Measurements from ENCODE around the gene KNOP1.

KNOP1 gene

DNA sequence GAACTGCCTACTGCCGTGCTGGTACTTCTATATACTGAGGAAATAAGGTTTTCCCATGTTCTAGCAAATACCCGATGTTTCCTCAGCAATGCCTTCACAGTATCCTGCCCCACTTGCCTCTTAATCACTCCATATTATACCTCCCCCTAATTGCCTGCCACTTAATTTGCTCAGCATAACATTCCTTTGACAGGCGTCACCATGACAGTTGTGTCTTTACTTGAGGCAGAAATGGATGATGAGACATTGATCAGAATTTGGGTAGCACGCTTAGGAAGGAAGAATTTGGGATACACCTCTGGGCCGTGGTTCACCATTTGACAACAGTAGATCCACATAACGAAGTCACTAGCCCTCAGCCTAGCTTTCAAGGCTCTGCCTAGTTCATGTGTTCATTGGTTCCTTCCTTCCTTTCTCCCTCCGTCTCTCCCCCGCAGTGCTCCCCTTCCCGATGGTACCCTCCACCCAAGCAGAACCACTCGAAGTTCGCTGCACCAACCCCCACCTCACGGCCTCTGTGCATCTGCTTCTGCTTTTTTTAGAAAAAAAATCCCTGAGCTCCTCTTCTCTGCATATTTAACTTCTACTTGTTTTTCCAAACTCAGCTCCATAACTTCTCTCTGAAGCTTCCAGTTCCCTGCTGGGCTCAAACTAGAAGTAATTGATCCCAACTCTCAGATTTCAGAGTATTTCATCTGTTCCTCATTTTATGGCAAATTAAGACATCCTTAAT lies 19.4 kb upstream of the KNOP1 start:
- TF ChIP-seq CTCF (IDR thresholded peaks at IDR 0.05) (no peak), ZFX (IDR thresholded peaks at IDR 0.05; ENCODE audit: borderline replicate concordance) (no peak)
- no peak overlapping the region for H3K27ac ChIP-seq

DNA sequence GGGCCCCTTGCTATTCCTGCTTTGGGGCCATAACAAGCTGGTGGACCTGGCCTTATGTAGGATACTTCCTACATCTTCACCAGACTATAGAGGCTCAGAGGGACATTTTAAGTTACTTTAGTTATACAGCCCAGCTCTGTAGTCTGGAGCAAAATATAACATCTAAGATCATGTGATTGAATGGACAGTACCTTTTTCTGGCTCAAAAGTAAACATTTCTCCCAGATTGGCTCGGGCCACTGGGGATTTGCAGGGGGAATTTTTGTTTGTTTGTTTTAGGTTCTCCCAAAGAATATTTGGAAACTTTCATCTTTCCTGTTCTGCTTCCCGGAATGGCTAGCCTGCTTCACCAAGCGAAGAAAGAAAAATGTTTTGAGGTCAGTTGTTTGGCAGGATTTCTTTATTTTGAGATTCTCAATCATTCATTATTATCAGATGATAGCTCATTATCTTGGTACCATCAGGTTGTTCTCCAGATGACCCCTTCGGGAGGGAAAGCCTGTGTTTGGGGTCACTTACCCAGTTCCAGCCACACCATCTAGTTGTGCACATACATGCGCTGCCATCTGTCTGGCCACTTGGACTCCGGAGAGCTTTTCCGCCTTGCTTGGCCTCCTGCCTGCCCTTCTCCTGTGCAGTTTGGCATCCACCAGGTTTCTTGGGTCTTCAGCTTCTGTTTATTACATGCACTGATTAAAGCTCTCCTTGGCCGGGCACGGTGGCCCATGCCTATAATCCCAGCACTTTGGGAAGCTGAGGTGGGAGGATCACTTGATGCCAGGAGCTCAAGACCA lies 17.2 kb upstream of the KNOP1 start:
- TF ChIP-seq CTCF (IDR thresholded peaks at IDR 0.05): no peak
- TF ChIP-seq ZFX (IDR thresholded peaks at IDR 0.05; ENCODE audit: borderline replicate concordance): no peak

DNA sequence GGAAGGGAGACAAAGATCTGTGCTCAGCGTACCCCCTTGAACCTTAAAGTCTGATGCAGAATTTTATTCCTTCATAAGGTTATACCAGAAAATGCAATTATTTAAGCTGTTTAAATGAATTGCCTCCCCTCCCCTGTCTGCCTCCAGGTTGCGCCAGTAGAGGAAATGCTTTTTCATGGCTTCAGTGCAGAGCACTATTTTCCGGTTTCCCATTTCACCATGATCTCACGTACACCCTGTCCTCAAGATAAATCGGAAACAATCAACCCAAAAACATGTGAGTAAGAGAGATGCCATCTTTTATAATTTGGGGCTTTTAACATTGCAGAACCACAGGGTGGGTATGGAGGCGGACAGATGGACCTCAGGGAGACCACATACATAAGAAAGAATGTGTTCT lies 15.5 kb upstream of the KNOP1 start:
- no peak overlapping the region for H3K27ac ChIP-seq
- no peak for TF ChIP-seq ZFX (IDR thresholded peaks at IDR 0.05; ENCODE audit: borderline replicate concordance)
- no peak for TF ChIP-seq CTCF (IDR thresholded peaks at IDR 0.05)

More for the DNA sequence above, 17.2 kb upstream of the KNOP1 start:
- H3K27ac ChIP-seq: no peak overlapping the region

DNA sequence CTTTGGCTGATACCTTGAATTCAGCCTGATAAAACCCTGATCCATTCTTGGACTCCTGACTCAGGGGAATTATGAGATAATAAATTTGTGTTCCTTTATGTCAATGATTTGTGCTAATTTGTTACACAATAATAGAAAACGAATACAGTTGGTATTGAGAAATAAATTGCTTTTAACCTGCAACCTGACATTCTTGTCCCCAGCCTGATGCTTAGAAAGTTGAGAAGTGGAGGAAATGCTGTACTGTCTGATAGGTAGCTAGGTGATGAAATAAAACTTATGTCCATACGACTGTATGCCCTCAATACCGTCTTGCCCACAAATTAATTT lies 10.6 kb upstream of the KNOP1 start:
- no peak for TF ChIP-seq ZFX (IDR thresholded peaks at IDR 0.05; ENCODE audit: borderline replicate concordance)
- TF ChIP-seq CTCF (IDR thresholded peaks at IDR 0.05): no peak
- no peak overlapping the region for H3K27ac ChIP-seq

GRCh38 chr16:19722981-19723380 lies 5.0 kb upstream of the KNOP1 start:
- no peak for TF ChIP-seq ZFX (IDR thresholded peaks at IDR 0.05; ENCODE audit: borderline replicate concordance)
- TF ChIP-seq CTCF (IDR thresholded peaks at IDR 0.05): no peak
- H3K27ac ChIP-seq: no peak overlapping the region

DNA sequence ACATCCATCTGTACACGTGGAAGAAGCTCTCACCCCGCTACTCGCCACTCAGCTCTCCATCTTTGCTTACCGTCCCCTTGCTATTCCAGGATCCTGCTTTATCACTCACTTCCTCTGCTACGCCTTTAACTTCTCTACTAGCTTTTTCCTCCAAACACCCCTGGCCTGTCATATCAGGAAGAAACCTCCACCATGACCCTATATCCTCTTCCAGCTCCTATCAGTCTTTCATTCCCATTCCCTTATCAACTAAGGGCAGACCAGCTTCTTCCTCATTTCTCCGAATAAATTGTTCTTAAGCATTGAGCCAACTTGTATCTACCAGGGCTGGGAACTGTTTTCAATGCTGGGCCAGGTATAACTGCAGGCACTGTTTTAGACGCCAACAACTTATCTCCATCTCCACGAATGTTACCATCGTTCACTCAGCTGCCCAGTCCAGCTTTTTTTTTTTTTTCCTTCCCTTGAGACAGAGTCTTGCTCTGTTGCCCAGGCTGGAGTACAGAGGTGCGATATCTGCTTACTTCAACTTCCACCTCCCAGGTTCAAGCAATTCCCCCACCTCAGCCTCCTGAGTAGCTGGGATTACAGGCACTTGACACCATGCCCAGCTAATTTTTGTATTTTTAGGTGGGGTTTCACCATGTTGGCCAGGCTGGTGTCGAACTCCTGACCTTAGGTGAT lies 4.4 kb upstream of the KNOP1 start:
- TF ChIP-seq CTCF (IDR thresholded peaks at IDR 0.05) (no peak), ZFX (IDR thresholded peaks at IDR 0.05; ENCODE audit: borderline replicate concordance) (no peak)
- H3K27ac ChIP-seq: no peak overlapping the region

GRCh38 chr16:19718624-19718965 lies 568 bp upstream of the KNOP1 start:
- no peak for TF ChIP-seq ZFX (IDR thresholded peaks at IDR 0.05; ENCODE audit: borderline replicate concordance)
- TF ChIP-seq CTCF (IDR thresholded peaks at IDR 0.05): no peak
- peak overlapping the region; percentile 88 for H3K27ac ChIP-seq

All from 22Rv1 (cell line).